ENCODE results near the gene D2HGDH.

The D2HGDH gene

DNA sequence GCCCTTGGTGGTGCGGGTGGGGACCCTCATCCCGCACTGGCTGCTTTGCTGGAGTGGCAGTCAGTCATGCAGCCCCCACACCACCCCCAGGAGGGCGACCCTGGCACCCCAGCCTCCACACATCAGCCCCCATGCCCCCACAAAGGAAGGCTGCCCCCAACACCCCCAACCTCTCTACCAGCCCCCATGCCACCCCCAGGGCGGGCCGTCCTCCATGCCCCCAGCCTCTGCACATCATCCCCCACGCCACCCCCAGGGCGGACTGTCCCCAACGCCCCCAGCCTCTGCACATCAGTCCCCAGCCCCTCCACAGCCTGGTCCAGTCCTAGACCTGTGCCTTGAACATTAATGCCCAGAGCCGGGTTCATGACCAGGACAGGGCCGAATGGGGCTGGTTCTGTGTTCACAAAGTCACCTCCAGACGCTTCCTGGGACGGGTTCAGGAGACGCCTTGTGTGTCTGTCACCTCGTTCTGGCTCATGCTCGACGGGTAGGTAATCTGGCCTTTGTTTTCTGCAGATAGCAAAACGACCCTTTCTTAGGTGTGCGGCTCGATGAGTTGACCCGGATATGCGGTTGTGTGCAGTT, 18.4 kb downstream of the D2HGDH start:
- H4K20me1 ChIP-seq (ENCODE audit: insufficient read depth, low read length), result peaks cover 2% of the 10 kb centered on the region; the same call in 1 of the 2 replicates
- no peaks in the 10 kb centered on the region for H3K79me2 ChIP-seq (ENCODE audit: insufficient read depth, low read length)
- no peak overlapping the region for H3K27ac ChIP-seq (ENCODE audit: low read length)
- ATAC-seq (ENCODE audit: insufficient read depth, low read depth) (no peak), DNase-seq (no peak)
- H3K4me1 ChIP-seq (ENCODE audit: insufficient read depth, low read length), result no peaks in the 10 kb centered on the region
- no peak overlapping the region for H3K9ac ChIP-seq (ENCODE audit: low read depth, low read length)
- H3K36me3 ChIP-seq (ENCODE audit: insufficient read depth, low read length), result peaks cover 47% of the 10 kb centered on the region
- H3K4me3 ChIP-seq (ENCODE audit: low read depth in 1 of 2, low read length in 2 of 2), result no peak overlapping the region
- H2AFZ ChIP-seq (ENCODE audit: low read depth, low read length), result no peak overlapping the region
- H3K4me2 ChIP-seq (ENCODE audit: insufficient read depth, low read length), result no peak overlapping the region
- no peaks in the 10 kb centered on the region for H3K9me3 ChIP-seq (ENCODE audit: insufficient read depth, low read length, severe bottlenecking)
- TF ChIP-seq, protein P1, sequence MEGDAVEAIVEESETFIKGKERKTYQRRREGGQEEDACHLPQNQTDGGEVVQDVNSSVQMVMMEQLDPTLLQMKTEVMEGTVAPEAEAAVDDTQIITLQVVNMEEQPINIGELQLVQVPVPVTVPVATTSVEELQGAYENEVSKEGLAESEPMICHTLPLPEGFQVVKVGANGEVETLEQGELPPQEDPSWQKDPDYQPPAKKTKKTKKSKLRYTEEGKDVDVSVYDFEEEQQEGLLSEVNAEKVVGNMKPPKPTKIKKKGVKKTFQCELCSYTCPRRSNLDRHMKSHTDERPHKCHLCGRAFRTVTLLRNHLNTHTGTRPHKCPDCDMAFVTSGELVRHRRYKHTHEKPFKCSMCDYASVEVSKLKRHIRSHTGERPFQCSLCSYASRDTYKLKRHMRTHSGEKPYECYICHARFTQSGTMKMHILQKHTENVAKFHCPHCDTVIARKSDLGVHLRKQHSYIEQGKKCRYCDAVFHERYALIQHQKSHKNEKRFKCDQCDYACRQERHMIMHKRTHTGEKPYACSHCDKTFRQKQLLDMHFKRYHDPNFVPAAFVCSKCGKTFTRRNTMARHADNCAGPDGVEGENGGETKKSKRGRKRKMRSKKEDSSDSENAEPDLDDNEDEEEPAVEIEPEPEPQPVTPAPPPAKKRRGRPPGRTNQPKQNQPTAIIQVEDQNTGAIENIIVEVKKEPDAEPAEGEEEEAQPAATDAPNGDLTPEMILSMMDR (IDR thresholded peaks at IDR 0.05; ENCODE audit: borderline replicate concordance, extremely low read depth, low read length, poor library complexity, severe bottlenecking), result no peak
- TF ChIP-seq EZH2 (IDR thresholded peaks at IDR 0.05; ENCODE audit: borderline replicate concordance, low read depth, low read length, severe bottlenecking), result no peak
- H3K27me3 ChIP-seq (ENCODE audit: insufficient read depth, low read length, poor library complexity), result no peaks in the 10 kb centered on the region

DNA sequence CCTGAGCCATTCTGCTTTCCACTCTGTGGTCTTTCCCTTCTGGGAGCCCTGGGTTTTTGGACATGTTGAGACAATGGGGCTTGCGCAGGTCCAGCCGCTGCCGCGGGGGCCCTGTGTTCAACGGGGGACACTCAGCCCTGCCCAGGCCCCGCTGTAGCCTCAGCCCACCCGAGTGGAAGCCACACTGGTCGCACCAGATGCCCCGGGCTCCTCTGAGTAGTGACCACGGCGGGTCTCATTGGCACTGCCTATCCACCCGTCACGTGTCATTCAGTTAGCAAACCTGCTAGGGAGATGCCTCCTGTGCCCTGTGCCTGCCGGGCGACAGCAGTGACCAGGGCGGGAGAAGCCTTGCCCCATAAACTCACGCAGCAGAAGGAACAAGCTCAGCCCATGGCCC, 19.1 kb downstream of the D2HGDH start:
- ATAC-seq (ENCODE audit: insufficient read depth, low read depth), result no peak
- Histone ChIP-seq H3K4me3 (ENCODE audit: low read depth in 1 of 2, low read length in 2 of 2) (no peak overlapping the region), H3K4me2 (ENCODE audit: insufficient read depth, low read length) (no peak overlapping the region), H4K20me1 (ENCODE audit: insufficient read depth, low read length) (peaks cover 4% of the 10 kb centered on the region; the same call in 1 of the 2 replicates), H3K27ac (ENCODE audit: low read length) (no peak overlapping the region), H2AFZ (ENCODE audit: low read depth, low read length) (no peak overlapping the region), H3K36me3 (ENCODE audit: insufficient read depth, low read length) (peaks cover 46% of the 10 kb centered on the region), H3K9ac (ENCODE audit: low read depth, low read length) (no peak overlapping the region), H3K4me1 (ENCODE audit: insufficient read depth, low read length) (no peaks in the 10 kb centered on the region), H3K79me2 (ENCODE audit: insufficient read depth, low read length) (no peaks in the 10 kb centered on the region), H3K9me3 (ENCODE audit: insufficient read depth, low read length, severe bottlenecking) (no peaks in the 10 kb centered on the region), H3K27me3 (ENCODE audit: insufficient read depth, low read length, poor library complexity) (no peaks in the 10 kb centered on the region)
- DNase-seq, result no peak
- TF ChIP-seq EZH2 (IDR thresholded peaks at IDR 0.05; ENCODE audit: borderline replicate concordance, low read depth, low read length, severe bottlenecking), result no peak
- TF ChIP-seq, protein P1 (IDR thresholded peaks at IDR 0.05; ENCODE audit: borderline replicate concordance, extremely low read depth, low read length, poor library complexity, severe bottlenecking), result no peak

DNA sequence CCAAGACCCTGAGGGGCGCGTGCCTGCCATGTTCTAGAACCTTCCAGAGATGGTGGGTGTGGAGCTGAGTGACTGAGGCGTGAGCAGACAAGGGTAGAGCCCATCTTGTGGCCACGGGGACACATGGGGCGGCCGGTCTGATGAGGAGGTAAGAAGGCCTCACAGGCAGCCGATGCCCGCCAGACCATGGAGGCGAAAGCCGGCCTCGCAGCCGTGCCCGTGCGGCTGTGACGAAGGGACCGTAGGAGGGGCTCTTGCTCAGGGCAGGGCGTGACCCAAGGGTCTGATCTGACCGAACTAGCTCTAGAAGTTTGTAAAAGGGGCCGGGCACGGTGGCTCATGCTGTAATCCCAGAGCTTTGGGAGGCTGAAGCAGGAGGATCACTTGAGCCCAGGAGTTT, 19.6 kb downstream of the D2HGDH start:
- H3K4me2 ChIP-seq (ENCODE audit: insufficient read depth, low read length), result no peak overlapping the region
- H3K9me3 ChIP-seq (ENCODE audit: insufficient read depth, low read length, severe bottlenecking), result no peaks in the 10 kb centered on the region
- ATAC-seq (ENCODE audit: insufficient read depth, low read depth) (no peak), DNase-seq (no peak)
- peaks cover 44% of the 10 kb centered on the region for H3K36me3 ChIP-seq (ENCODE audit: insufficient read depth, low read length)
- no peaks in the 10 kb centered on the region for H3K79me2 ChIP-seq (ENCODE audit: insufficient read depth, low read length)
- H3K27me3 ChIP-seq (ENCODE audit: insufficient read depth, low read length, poor library complexity), result no peaks in the 10 kb centered on the region
- H3K4me1 ChIP-seq (ENCODE audit: insufficient read depth, low read length), result no peaks in the 10 kb centered on the region
- H4K20me1 ChIP-seq (ENCODE audit: insufficient read depth, low read length), result peaks cover 4% of the 10 kb centered on the region; the same call in 1 of the 2 replicates
- no peak overlapping the region for H3K27ac ChIP-seq (ENCODE audit: low read length)
- H2AFZ ChIP-seq (ENCODE audit: low read depth, low read length), result no peak overlapping the region
- no peak overlapping the region for H3K9ac ChIP-seq (ENCODE audit: low read depth, low read length)
- TF ChIP-seq, protein P1 (IDR thresholded peaks at IDR 0.05; ENCODE audit: borderline replicate concordance, extremely low read depth, low read length, poor library complexity, severe bottlenecking), result no peak
- no peak for TF ChIP-seq EZH2 (IDR thresholded peaks at IDR 0.05; ENCODE audit: borderline replicate concordance, low read depth, low read length, severe bottlenecking)
- no peak overlapping the region for H3K4me3 ChIP-seq (ENCODE audit: low read depth in 1 of 2, low read length in 2 of 2)
